Stimulated activated CD4-positive, alpha-beta T cell treated with anti-CD3 and anti-CD28 coated beads, TNF-alpha, amount 100 ng/mL, for 24 hours (primary cell): ENCODE measurements around the gene RPL37.
A peak's percentile ranks its signal among the peaks of the same experiment; 100 is the strongest.
"Not testable (repeated sequence)": the region's sequence is repeated elsewhere in the genome, so short reads cannot be mapped to it uniquely, and the experiment has no call there.

Source experiments
- DNase-seq, 3 experiments: peaks; one replicate each; pipeline ENCODE4 v3.0.0-alpha.2; 2020; ENCODE audit warnings: low read depth in 3 of 3

The RPL37 gene

DNA sequence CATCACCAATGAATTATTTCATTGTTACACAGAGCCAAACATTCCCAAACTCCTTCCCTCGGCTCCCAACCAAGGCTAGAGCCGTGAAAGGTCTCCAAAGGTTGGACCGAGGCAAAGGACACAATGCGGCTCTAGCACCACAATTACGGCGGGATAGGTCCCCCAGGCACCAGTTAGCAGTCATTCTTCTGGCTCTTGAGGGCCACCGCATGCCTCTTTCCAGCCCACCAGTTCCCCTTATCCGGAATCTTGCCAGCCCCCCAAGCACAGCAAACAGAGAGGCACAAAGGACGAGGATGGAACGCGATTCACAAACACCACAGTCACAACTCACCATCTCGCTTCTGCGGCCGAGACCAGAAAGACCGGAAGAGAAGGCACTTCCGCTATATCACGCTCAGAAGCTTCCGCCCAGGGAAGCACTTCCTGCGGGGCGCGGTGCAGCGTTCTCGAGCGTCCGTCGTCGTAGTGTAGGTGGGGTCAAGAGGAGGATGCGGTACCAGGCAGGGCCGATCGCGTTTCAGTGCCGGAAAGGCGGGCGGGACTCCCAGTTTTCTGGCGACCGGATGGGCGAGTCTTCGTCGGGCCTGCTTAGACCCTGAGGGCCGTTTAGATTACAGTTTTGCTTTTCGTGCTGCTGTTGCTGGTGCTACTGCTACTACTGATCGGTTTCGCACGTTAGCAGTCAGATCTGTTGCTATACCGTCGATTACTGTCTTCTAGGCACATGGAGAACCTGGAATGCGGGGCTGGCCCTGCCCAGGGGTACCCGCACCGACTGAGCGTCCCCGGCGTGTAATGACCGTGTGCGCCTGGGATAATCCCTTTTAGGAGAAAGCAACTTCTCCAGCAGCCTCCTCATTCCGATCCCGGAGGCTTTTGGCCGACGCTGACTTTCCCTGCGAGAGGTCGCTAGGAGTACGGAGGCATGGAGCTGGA is at the start of gene RPL37:
Gene RPL37, minus strand, starts transcription at position 374 of the 939 bp plus-strand sequence. Its CDS starts 37 bp downstream, at position 337.
- peak; percentile 82 to 92 (median 87) for DNase-seq

DNA sequence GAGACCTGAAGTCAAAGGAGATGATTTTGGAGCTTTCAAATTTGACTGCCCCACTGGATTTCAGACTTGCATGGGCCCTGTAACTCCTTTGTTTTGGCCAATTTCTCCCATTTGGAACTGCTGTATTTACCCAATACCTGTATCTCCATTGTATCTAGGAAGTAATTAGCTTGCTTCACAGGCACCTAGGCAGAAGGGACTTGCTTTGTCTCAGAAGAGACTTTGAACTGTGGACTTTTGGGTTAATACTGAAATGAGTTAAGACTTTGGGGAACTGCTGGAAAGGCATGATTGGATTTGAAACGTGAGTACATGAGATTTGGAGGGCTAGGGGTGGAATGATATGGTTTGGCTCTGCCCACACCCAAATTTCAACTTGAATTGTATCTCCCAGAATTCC is 48.0 kb upstream of the RPL37 start:
- not testable (repeated sequence) for DNase-seq

DNA sequence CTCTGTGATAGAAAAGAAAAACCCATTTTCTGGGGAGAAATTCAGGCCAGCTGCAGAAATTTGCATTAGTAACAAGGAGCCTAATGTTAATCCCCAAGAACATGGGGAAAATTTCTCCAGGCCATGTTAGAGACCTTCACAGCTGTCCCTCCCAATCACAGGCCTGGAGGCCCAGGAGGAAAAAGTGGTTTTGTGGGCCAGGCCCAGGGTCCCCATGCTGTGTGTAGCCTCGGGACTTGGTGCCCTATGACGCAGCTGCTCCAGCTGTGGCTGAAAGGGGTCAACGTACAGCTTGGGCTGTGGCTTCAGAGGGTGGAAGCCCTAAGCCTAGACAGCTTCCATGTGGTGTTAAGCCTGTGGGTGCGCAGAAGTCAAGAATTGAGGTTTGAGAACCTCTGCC is 47.3 kb upstream of the RPL37 start:
- no peak for DNase-seq

DNA sequence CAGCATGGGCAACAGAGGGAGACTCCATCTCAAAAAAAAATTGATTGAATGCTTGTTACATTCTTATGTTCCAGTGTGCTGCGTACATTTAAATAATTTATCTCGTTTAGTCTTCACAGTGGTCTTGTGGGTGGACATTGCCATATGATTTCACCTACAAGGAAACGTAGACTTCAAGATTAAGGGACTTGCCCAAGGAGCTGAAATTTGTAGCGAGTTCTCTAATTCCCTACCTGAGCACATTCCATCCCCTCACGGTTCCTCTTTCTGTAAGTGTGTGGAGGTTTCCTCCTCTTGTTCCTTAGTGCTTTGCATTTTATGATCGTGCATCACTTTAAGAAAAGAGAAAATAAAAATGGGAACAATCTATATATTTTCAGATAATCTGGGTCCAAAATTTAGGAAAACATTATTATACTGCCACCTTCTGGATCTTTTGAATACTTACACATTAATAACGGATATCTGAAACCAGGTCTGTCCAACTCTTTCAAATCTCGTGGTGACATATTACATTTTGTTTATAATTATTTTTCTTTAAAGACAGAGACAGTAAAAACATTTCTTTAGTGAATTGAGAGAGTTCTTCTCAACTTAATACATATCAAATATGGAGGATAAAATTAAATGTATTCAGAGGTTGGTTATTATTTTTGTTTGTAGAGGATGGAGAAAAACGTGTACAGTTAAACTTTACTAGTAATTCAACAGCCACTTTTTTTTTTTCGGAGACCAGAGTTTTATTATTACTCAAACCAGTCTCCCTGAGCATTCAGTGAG is 44.3 kb upstream of the RPL37 start:
- no peak for DNase-seq

DNA sequence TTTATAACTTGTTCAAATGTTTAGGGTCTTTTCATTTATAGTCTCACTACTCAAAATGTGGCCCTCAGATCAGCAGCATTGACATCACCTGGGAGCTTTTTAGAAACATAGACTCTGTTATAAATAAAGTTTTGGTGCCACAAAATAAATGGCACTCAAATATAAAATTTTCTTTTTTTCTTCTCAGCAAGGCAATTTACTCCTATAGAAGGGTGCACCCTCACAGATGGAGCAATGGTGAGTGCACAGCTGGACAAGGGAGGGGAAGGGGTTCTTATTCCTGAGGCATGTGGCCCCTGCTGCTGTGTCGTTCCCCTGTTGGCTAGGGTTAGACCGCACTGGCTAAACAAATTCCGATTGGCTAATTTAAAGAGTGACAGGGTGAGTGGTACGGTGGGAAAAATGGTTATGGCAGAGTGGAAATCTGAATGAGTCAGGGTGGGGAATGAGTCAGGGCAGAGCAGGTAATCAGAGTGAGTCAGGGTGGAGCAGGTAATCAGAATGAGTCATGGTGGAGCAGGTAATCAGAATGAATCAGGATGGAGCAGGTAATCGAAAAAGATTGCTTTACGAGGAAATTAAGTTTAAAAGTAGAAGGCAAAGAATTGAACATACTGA is 42.5 kb upstream of the RPL37 start:
- DNase-seq: peak in 1 of 3 experiments; percentile 11

DNA sequence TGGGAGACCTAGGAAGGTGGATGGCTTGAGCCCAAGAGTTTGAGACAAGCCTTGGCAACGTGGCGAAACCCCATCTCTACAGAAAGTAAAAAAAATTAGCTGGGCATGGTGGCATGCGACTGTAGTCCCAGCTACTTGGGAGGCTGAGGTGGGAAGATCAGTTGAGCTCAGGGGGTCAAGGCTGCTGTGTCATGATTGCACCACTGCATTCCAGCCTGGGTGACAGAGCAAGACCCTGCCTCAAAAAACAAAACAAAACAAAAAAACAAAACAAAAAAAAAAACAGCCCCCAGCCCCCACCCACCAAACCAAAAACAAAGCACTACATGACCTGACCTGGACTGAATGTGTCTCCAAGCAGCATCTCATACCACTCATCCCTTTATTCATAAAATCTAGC is 40.9 kb upstream of the RPL37 start:
- DNase-seq: no peak

DNA sequence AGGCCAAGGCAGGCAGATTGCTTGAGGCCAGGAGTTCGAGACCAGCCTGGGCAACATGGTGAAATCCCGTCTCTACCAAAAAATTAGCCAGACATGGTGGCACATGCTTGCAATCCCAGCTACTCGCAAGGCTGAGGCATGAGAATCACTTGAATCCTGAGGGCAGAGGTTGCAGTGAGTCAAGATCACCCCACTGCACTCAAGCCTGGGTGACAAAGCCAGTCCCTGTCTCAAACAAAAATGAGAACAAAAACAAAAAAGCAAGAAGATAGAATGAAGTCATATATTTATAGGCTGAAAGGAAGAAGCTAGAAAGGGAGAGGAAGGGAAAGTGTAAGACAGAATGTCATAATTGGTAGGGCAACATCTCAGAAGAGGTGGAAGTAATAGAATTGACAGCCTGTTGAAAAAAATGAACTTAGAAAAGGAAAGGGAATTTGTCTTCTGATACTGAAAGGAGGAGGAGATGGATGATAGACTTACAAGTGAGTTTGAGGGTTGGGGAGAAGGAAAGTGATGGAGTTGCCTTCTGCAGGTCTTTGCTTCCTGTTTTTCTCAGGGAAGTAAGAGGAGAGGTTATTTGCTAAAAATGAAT is 38.4 kb upstream of the RPL37 start:
- DNase-seq: no peak

DNA sequence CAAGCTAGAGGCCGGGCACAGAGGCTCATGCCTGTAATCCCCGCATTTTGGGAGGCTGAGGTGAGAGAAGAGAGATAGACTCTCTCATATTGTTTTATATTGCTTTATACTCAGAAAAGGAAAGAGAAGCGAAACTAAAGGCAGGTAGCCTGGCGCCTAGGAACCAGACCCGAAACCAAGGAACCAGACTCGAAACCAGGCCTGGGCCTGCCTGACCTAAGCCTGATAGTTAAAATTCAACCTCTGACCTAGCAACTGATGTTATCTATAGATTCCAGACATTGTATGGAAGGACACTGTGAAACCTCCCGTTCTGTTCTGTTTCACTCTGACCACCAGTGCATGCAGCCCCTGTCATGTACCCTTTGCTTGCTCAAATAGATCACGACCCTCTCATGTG is 37.2 kb upstream of the RPL37 start:
- not testable (repeated sequence) for DNase-seq

DNA sequence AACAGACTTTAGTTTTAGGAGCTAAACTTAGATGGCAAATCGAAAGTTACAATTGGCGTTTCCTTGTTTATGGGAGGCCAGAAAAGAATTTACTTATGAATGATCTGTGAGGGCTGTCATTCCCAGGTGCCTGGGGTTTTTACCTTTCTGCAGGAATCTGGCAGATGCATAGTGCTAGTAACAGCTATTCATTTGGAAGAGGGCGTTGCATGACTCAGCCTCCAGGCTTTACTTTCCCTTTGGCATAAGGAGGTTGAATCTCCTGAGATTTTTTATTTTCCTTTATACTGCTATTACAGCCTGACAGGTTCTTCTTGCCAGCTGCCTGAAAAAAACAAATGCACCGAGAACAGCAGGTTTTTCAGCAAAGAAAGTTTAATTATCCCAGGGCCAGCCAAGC is 36.2 kb upstream of the RPL37 start:
- DNase-seq: no peak

DNA sequence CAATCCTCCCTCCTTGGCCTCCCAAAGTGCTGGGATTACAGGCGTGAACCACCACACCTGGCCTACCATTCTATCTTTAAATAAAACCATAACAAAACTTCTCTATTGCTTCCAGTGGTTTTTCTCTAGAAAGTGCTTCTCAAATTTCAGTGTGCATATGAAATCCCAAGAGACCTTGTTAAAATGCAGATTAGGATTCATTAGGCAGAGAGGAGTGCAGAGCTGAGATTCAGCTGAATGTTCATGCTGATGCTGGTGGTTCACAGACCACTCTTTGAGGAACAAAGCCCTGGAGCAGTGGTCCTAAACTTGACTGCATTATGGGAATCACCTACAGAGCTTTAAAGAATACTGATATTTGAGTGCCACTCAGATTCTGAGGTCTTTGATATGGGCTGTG is 34.4 kb upstream of the RPL37 start:
- no peak for DNase-seq

DNA sequence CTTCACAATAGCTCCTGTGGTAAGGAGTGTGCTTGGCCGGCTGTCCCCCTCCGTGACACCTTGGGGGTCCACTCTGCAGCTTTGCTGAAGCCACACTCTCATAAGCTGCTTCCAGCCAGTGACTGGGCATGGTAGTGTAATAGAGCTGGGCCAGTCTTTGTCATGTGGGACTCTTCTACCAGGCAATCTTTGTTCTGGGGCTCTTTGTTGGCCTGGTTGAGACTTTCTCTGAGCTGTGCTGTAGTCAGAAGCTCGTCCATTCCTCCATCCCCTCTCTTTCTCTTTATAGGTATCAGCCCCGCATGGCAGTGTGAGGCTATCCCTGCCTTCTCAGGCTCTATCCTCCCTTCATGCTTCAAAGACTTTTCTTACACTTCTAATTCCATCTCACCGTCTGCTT is 31.8 kb upstream of the RPL37 start:
- no peak for DNase-seq

DNA sequence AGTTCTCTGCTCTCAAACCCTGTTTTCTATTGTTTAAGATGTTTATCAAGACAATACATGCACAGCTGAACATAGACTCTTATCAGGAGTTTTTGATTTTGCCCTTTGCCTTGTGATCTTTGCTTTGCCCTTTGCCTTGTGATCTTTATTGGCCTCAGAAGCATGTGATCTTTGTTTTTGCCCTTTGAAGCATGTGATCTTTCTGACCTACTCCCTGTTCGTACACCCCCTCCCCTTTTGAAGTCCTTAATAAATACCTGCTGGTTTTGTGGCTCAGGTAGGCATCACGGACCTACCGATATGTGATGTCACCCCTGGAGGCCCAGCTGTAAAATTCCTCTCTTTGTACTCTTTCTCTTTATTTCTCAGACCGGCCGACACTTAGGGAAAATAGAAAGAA is 30.0 kb upstream of the RPL37 start:
- DNase-seq: not testable (repeated sequence)

DNA sequence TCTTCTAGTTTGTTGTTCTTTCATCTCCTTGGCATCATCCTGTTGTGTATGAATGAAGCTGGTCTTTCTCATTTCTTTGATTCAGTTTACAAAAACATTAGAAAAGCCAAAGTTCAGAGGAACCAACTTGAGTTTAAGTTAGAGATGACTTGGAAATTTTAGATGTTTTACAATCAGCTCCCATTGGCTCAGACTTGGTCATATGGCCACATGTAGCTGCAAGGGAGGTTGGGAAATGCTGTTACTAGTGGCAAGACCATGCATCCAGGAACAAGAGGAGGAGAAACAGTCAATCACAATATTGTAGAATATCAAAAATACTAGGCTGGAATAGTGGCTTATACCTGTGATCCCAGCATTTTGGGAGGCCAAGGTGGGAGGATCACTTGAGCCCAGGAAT is 25.7 kb upstream of the RPL37 start:
- DNase-seq: no peak

DNA sequence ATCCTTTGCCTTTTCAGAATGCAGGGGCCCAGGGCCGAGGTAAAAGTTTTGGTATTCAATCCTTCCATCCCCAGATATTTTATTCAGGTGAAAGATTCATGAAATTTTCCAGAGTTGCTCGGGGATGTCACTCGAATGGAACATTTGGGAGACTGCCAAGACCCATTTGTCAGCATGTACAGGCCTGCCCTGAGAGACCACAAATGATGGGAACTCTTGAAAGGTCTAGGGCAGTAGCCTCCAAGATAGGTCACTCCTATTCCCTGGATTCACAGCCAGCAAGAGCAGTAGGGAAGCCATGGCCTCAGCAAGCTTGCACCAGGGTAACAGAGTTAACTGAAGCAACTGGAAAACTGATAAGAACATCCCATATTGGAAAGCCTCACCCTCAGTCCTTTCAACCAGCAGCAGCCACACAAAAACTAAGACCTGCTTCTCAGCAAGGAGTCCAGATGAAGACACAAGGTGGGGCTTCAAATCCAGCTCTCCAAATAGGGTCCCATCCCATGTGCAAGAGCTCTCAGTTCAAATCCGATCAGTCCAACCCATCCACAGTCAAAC is 18.7 kb upstream of the RPL37 start:
- DNase-seq: no peak

DNA sequence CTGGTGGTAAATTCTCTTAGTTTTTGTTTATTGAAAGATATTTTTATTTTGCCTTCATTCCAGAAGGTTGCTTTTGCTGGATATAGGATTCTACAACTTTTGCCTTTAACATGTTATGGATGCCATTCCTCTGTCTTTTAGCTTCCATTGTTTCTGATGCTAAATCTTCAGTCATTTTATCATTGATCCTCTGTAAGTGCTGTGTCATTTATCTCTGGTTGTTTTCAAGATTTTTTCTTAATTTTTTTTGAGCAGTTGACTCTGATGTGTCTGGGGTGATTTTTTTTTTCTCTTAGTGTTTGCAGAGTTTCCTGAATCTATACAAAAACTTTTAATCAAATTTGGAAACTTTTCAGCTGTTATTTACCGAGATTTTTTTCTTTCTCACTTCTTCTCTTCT is 12.5 kb upstream of the RPL37 start:
- no peak for DNase-seq

DNA sequence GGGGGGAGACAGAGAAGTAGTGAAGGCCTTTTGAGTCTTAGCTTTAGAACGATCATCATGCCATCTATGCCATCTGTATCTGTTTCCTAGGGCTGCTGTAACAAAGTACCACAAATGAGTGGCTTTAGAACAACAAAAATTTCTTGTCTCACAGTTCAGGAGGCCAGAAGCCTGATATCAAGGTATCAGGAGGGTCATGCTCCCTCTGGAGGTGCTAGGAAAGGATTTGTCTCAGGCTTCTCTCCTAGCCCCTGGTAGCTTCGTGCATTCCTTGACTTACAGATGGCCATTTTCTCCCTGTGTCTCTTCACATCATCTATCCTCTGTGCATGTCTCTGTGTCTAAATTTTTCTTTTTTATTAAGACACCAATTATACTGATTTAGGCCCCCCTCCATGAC is 11.3 kb upstream of the RPL37 start:
- DNase-seq: no peak

DNA sequence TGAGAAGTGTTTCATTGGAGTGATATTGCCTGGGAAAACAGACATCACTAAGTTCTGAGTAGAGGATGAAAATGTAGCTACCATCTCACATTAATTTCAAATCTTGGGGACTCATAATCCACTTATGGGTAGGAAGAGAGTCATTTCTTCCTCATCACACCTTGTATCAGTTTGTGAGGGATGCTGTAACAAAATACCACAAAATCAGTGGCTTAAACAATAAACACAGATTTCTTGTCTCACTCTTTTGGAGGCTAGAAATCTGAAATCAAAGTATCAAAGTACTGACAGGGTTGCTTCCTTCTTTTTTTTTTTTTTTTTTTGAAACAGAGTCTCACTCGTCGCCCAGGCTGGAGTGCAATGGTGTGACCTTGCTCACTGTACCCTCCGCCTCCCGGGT is 9.5 kb upstream of the RPL37 start:
- no peak for DNase-seq

DNA sequence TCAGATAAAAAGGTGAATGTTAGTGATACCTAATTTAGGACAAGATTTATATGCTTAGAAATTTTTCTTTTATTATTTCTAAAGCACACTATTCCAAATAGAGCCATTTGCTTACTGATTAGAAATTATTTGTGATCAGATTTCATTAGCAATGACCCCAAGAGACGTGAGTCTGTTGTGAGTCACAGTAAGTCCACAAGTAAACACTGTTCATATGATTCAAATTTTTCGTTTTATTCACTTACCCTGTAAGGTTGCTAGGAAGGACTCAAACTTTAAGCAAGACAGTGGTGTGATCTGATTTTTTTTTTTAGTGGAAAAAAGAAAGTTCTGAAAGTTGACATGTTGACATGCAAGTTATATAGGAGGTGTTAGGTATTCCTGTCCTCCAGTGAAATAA is 7.3 kb upstream of the RPL37 start:
- DNase-seq: no peak

DNA sequence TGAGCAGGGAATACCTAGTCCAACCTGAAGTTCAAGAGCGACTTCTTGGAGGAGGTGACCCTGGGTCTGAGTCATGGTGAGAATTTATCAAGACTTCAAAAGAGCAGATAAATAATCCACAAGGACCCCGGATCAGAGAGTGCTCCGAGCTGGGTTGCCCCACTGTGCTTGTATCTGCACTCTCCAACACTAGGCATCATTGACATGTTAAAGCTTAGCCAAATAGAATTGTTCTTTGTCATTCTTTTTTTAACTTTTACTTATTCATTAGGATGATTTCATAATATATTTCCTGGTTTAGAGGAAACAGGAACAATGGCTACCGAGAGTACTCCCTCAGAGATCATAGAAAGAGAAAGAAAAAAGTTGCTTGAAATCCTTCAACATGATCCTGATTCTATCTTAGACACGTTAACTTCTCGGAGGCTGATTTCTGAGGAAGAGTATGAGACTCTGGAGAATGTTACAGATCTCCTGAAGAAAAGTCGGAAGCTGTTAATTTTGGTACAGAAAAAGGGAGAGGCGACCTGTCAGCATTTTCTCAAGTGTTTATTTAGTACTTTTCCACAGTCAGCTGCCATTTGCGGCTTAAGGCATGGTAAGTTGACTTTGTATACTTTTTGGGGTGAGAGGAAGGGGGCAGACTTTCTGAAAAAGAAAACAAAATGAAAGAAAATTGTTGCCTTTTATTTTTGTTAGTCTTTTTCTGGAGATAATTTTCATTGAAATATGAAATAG is 6.2 kb upstream of the RPL37 start, which contains the start of gene CARD6:
Gene CARD6, plus strand, starts transcription at position 300 of the 738 bp plus-strand sequence. Its CDS starts 16 bp downstream, at position 316.
- DNase-seq: no peak

DNA sequence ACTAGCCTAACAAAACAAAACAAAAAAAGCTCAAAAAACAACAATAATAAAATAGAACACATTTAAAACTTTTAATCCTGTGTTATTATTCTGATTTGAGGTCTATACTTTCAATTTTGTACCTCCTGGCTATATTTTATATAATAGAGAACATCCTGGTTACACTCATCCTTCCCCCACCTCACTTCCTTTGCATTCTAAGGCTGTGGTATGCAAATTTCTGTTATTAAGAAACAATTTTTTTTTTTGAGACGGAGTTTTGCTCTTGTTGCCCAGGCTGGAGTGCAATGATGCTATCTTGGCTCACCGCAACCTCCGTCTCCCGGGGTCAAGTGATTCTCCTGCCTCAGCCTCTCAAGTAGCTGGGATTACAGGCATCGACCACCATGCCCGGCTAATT is 3.1 kb upstream of the RPL37 start:
- no peak for DNase-seq

DNA sequence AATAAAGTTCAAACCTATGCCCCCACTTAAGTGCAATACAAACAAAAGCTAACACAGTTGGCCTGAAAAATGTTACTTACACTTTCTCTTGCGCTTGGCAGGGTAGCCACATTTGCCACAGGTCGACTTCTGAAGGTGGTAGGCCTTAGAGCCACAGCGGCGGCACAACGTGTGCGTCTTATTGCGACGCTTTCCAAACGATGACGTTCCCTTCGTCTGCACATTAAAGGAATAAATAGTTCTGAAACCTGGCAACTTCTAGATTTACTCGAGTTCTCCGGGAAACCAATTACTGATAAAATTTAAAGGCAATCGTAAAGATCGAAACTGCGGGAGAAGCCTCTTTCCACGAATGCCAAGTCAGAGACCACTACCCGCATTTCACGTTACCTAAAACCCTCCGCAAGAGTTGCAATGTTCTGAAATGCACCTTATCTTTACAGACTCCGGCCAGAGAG is 602 bp downstream of the RPL37 start:
- peak in 1 of 3 experiments; percentile 26 for DNase-seq
